H1 (cell line): ENCODE results near the gene CDYL2. TPM values are rescaled to one million over a fixed set of nuclear protein-coding genes. Genes with fewer than 3 reads are reported as not detected.

Experiments used
- FOSL1 ChIP-seq: IDR thresholded peaks from 2 replicates; pipeline ENCODE4 v1.6.1; 2011; ENCODE audit warnings: mild to moderate bottlenecking, low read depth, low read length, moderate library complexity; ENCODE audit not compliant: insufficient read depth
- polyA plus RNA-seq, 7 experiments: library from polyadenylated mRNA; depleted of rRNA in 3 of 7; stranded (reverse) in 5 of 7; unstranded in 2 of 7; fragments of >200 nt in 5 of 7; fragments of 200-250 nt in 2 of 7; gene quantifications; 1 replicate in 5 of 7; 2 replicates in 1 of 7; 4 replicates in 1 of 7; pipeline versions ENCODE4 v1.2.1 to v1.2.3, GENCODE V29; 2011 to 2013; ENCODE audit warnings: missing spikeins in 2 of 7, mixed read lengths in 2 of 7
- total RNA-seq: library from RNA; stranded (reverse); fragmentation: NEBNext Ultra II Directional; extraction: Animal tissue kit (Norgen Biotek cat#: 25700); gene quantifications from 2 replicates; pipeline ENCODE4 v1.2.1, GENCODE V29; 2021

Gene CDYL2
- total and polyA plus RNA-seq, 2 of the 8 experiments (the other 6 are each of a cell fraction or from before 2014, with no cell fraction given), result 0.33 to 5.3 TPM

GRCh38 chr16:80836846-80837245, 32.4 kb upstream of the CDYL2 start (continued):
- no peak for TF ChIP-seq FOSL1
